OCI-LY7 (cell line): ENCODE data around the gene SPDYA. TPM values are rescaled to one million over a fixed set of nuclear protein-coding genes. Genes with fewer than 3 reads are reported as not detected.

Experiments used
- BruUV-seq: library from RNA; stranded (reverse); fragments of 400-500 nt; replicated peaks from 2 replicates; lab custom pipeline; 2021; lab: Mats Ljungman, UMichigan
- CTCF ChIA-PET: fragments of 300-600 bp; sonication (Branson Sonifier 250); formaldehyde crosslinking; loops from one replicate; lab custom pipeline; 2022; ENCODE audit warnings: antibody characterized with exemption; ENCODE audit not compliant: unreplicated experiment; lab: Charles Lee
- POLR2A ChIA-PET: fragments of 300-600 bp; sonication (Branson Sonifier 250); formaldehyde crosslinking; loops from one replicate; lab custom pipeline; 2022; ENCODE audit warnings: antibody characterized with exemption; lab: Charles Lee
- DNase-seq: peaks from one replicate; pipeline ENCODE4 v3.0.0-alpha.2; 2015; ENCODE audit warnings: low spot score
- H2AFZ ChIP-seq: fragments of 200-600 bp; sonication (generic), shearing (Covaris generic); 2 replicates; pipeline ENCODE4 v1.6.1; 2014; ENCODE audit warnings: mild to moderate bottlenecking, antibody characterized with exemption, low read length, moderate library complexity
- H3K27ac ChIP-seq: fragments of 200-600 bp; sonication (generic); 2 replicates; pipeline ENCODE4 v1.5.1; 2014; ENCODE audit warnings: mixed run types, low read depth, mild to moderate bottlenecking, moderate library complexity, low read length, inconsistent platforms; ENCODE audit not compliant: poor library complexity, severe bottlenecking
- H3K36me3 ChIP-seq: fragments of 200-600 bp; sonication (generic); 2 replicates; pipeline ENCODE4 v1.6.1; 2014; ENCODE audit warnings: mild to moderate bottlenecking, antibody characterized with exemption, low read length, moderate library complexity, mixed read lengths; ENCODE audit not compliant: insufficient read depth
- H3K4me1 ChIP-seq: fragments of 200-600 bp; sonication (generic); 2 replicates; pipeline ENCODE4 v1.5.1; 2014; ENCODE audit warnings: mild to moderate bottlenecking, low read length; ENCODE audit not compliant: insufficient read depth, poor library complexity, severe bottlenecking
- H3K4me2 ChIP-seq: fragments of 200-600 bp; sonication (generic); 2 replicates; pipeline ENCODE4 v1.6.1; 2014; ENCODE audit warnings: mild to moderate bottlenecking, low read length
- H3K4me3 ChIP-seq: fragments of 200-600 bp; sonication (generic); 2 replicates; pipeline ENCODE4 v1.5.1; 2014; ENCODE audit warnings: mild to moderate bottlenecking, low read depth, low read length; ENCODE audit not compliant: poor library complexity, severe bottlenecking
- H3K79me2 ChIP-seq: fragments of 200-600 bp; sonication (generic); 2 replicates; pipeline ENCODE4 v1.6.1; 2016; ENCODE audit warnings: low read depth, mild to moderate bottlenecking, low read length, moderate library complexity, mixed read lengths; ENCODE audit not compliant: insufficient read depth
- H3K9me2 ChIP-seq: fragments of 200-600 bp; sonication (generic); 2 replicates; pipeline ENCODE4 v1.6.1; 2016; ENCODE audit warnings: mild to moderate bottlenecking, low read length, mixed read lengths; ENCODE audit not compliant: insufficient read depth
- H3K9me3 ChIP-seq: fragments of 200-600 bp; sonication (generic); 2 replicates; pipeline ENCODE4 v1.6.1; 2014; ENCODE audit warnings: mild to moderate bottlenecking, mixed run types, low read length, mixed read lengths
- H4K20me1 ChIP-seq: fragments of 200-600 bp; sonication (generic); 2 replicates; pipeline ENCODE4 v1.6.1; 2014; ENCODE audit warnings: mild to moderate bottlenecking, antibody characterized with exemption, low read length, moderate library complexity, mixed read lengths; ENCODE audit not compliant: insufficient read depth
- EZH2phosphoT487 ChIP-seq: fragments of 200-600 bp; sonication (generic); IDR thresholded peaks from 2 replicates; pipeline ENCODE4 v1.6.1; 2018; ENCODE audit warnings: low read depth, borderline replicate concordance, mild to moderate bottlenecking, mixed run types, antibody characterized with exemption, low read length, moderate library complexity, mixed read lengths
- intact Hi-C: fragments of 100-400 bp; cut with micrococcal nuclease; formaldehyde crosslinking; loops from one replicate; pipeline ENCODE4 v1.10.0; 2022; ENCODE audit not compliant: unreplicated experiment
- total RNA-seq, 2 experiments: library from RNA; depleted of rRNA in 1 of 2; stranded (reverse); fragments of >200 nt in 1 of 2; shearing (Covaris generic) in 1 of 2; gene quantifications; 2 replicates each; pipeline ENCODE4 v1.2.3, GENCODE V29; 2014 to 2022
- TF ChIP-seq, protein P1 (sequence below): fragments of 200-600 bp; sonication (generic); conservative IDR thresholded peaks from 2 replicates; pipeline ENCODE4 v1.5.1; 2014; ENCODE audit warnings: mild to moderate bottlenecking, antibody characterized with exemption, low read length, moderate library complexity, mixed read lengths

The SPDYA gene
- total RNA-seq, 2 experiments from 2014 or later, result 1.1 to 1.7 TPM

DNA sequence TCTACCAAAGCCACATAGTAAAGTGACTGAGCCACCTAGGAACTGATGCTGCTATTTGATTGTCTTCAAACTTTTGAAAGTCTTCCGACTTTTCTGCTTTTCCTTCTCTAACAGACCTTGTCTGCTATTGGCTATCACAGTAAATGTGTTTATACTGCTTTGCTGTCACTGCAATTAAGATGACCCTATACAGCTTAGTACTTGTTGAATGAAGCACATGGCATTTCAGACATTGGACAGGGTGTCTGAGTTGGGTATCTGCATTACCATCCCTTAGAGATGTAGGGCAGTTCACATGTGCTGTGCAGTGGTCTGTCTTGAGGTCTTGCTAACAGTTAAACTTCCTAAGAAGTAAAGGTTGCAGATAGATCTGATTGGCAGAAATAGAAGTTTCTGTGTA, 87.4 kb downstream of the SPDYA start:
- Histone ChIP-seq H4K20me1 (peaks cover 68% of the 10 kb centered on the region), H3K4me3 (peak overlapping the region; percentile 99), H2AFZ (no peak overlapping the region), H3K36me3 (peaks cover 83% of the 10 kb centered on the region), H3K9me2 (no peaks in the 10 kb centered on the region), H3K4me2 (peak overlapping the region; percentile 91), H3K4me1 (peaks cover 40% of the 10 kb centered on the region), H3K9me3 (peaks cover 5% of the 10 kb centered on the region; the same call in 1 of the 2 replicates), H3K79me2 (peaks cover 86% of the 10 kb centered on the region), H3K27ac (no peak overlapping the region)
- DNase-seq, result no peak
- TF ChIP-seq, protein P1, sequence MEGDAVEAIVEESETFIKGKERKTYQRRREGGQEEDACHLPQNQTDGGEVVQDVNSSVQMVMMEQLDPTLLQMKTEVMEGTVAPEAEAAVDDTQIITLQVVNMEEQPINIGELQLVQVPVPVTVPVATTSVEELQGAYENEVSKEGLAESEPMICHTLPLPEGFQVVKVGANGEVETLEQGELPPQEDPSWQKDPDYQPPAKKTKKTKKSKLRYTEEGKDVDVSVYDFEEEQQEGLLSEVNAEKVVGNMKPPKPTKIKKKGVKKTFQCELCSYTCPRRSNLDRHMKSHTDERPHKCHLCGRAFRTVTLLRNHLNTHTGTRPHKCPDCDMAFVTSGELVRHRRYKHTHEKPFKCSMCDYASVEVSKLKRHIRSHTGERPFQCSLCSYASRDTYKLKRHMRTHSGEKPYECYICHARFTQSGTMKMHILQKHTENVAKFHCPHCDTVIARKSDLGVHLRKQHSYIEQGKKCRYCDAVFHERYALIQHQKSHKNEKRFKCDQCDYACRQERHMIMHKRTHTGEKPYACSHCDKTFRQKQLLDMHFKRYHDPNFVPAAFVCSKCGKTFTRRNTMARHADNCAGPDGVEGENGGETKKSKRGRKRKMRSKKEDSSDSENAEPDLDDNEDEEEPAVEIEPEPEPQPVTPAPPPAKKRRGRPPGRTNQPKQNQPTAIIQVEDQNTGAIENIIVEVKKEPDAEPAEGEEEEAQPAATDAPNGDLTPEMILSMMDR, result no peak
- TF ChIP-seq EZH2phosphoT487, result no peak
- ChIA-PET POLR2A (interaction anchor here (1.1 kb wide), 1 partner anchor 28 kb away, joined by 3 read pairs; the partner anchor contains the start of gene TRMT61B), CTCF (no interaction called here)
- BruUV-seq, result no TSS peak
- intact Hi-C loops, result loop anchor here (5.0 kb wide), 1 partner anchor 146 kb away; the partner anchor contains the start of gene PPP1CB

Other genes starting within 250 kb of the SPDYA start
- 48.5 and 67.5 TPM in 2 replicates for gene PPP1CB, start 59.0 kb upstream of the SPDYA start, total RNA-seq (2014; rRNA removed; shearing (Covaris generic))
- gene PPP1CB, start 59.0 kb upstream of the SPDYA start, total RNA-seq (2022), result 127 and 144 TPM in 2 replicates
- 18.3 and 22.7 TPM in 2 replicates for gene TRMT61B, start 59.5 kb downstream of the SPDYA start, total RNA-seq (2014; rRNA removed; shearing (Covaris generic))
- 17.8 and 20.3 TPM in 2 replicates for gene TRMT61B, start 59.5 kb downstream of the SPDYA start, total RNA-seq (2022)
- 78.8 and 107 TPM in 2 replicates for gene WDR43, start 83.8 kb downstream of the SPDYA start, total RNA-seq (2014; rRNA removed; shearing (Covaris generic))
- gene WDR43, start 83.8 kb downstream of the SPDYA start, total RNA-seq (2022), result 94.0 and 111 TPM in 2 replicates
- 0.03 and 1.6 TPM in 2 replicates for gene TOGARAM2, start 170.5 kb downstream of the SPDYA start, total RNA-seq (2014; rRNA removed; shearing (Covaris generic))
- not detected in 2 replicates for gene TOGARAM2, start 170.5 kb downstream of the SPDYA start, total RNA-seq (2022)